Endothelial cell (in vitro differentiated cells): ENCODE data around the gene CHD6. TPM values are rescaled to one million over a fixed set of nuclear protein-coding genes. Genes with fewer than 3 reads are reported as not detected.
A peak's percentile ranks its signal among the peaks of the same experiment; 100 is the strongest.

Source experiments
- DNase-seq: peaks from one replicate; pipeline ENCODE4 v3.0.0; 2021; ENCODE audit warnings: low spot score
- H3K27ac Mint-ChIP-seq: one replicate; pipeline ENCODE4 v1.8.0; 2021; ENCODE audit warnings: mixed read lengths, inconsistent platforms; ENCODE audit not compliant: unreplicated experiment
- H3K27me3 Mint-ChIP-seq: one replicate; pipeline ENCODE4 v1.8.0; 2021; ENCODE audit warnings: mild to moderate bottlenecking, moderate library complexity, mixed read lengths, inconsistent platforms; ENCODE audit not compliant: unreplicated experiment
- H3K36me3 Mint-ChIP-seq: one replicate; pipeline ENCODE4 v1.8.0; 2021; ENCODE audit warnings: mild to moderate bottlenecking, low read depth, mixed read lengths, inconsistent platforms; ENCODE audit not compliant: unreplicated experiment
- H3K4me1 Mint-ChIP-seq: one replicate; pipeline ENCODE4 v1.8.0; 2021; ENCODE audit warnings: mild to moderate bottlenecking, mixed read lengths, inconsistent platforms; ENCODE audit not compliant: unreplicated experiment
- H3K4me3 Mint-ChIP-seq: one replicate; pipeline ENCODE4 v1.8.0; 2021; ENCODE audit warnings: mild to moderate bottlenecking, mixed read lengths, inconsistent platforms; ENCODE audit not compliant: unreplicated experiment
- H3K9me3 Mint-ChIP-seq: one replicate; pipeline ENCODE4 v1.8.0; 2021; ENCODE audit warnings: mixed read lengths, inconsistent platforms; ENCODE audit not compliant: unreplicated experiment
- total RNA-seq: library from RNA; stranded (reverse); fragmentation: NEBNext Ultra II Directional; extraction: Animal tissue kit (Norgen Biotek cat#: 25700); gene quantifications from one replicate; pipeline ENCODE4 v1.2.1, GENCODE V29; 2021; ENCODE audit not compliant: unreplicated experiment
- TF ChIP-seq, protein P1 (sequence below): fragments of 200-600 bp; sonication (generic); IDR thresholded peaks from one replicate; pipeline ENCODE4 v1.5.0; 2021; ENCODE audit warnings: antibody characterized with exemption; ENCODE audit not compliant: unreplicated experiment

The CHD6 gene
- total RNA-seq, 1 donor from 2014 or later: 71.8 TPM

GRCh38 chr20:41447006-41447405 lies 171.2 kb downstream of the CHD6 start:
- TF ChIP-seq, protein P1, sequence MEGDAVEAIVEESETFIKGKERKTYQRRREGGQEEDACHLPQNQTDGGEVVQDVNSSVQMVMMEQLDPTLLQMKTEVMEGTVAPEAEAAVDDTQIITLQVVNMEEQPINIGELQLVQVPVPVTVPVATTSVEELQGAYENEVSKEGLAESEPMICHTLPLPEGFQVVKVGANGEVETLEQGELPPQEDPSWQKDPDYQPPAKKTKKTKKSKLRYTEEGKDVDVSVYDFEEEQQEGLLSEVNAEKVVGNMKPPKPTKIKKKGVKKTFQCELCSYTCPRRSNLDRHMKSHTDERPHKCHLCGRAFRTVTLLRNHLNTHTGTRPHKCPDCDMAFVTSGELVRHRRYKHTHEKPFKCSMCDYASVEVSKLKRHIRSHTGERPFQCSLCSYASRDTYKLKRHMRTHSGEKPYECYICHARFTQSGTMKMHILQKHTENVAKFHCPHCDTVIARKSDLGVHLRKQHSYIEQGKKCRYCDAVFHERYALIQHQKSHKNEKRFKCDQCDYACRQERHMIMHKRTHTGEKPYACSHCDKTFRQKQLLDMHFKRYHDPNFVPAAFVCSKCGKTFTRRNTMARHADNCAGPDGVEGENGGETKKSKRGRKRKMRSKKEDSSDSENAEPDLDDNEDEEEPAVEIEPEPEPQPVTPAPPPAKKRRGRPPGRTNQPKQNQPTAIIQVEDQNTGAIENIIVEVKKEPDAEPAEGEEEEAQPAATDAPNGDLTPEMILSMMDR: no peak
- H3K4me3 Mint-ChIP-seq: no peak overlapping the region
- no peak overlapping the region for H3K27ac Mint-ChIP-seq
- peaks cover 54% of the 10 kb centered on the region for H3K36me3 Mint-ChIP-seq
- H3K27me3 Mint-ChIP-seq: peaks cover 4% of the 10 kb centered on the region
- H3K4me1 Mint-ChIP-seq: no peaks in the 10 kb centered on the region
- H3K9me3 Mint-ChIP-seq: no peaks in the 10 kb centered on the region
- no peak for DNase-seq

DNA sequence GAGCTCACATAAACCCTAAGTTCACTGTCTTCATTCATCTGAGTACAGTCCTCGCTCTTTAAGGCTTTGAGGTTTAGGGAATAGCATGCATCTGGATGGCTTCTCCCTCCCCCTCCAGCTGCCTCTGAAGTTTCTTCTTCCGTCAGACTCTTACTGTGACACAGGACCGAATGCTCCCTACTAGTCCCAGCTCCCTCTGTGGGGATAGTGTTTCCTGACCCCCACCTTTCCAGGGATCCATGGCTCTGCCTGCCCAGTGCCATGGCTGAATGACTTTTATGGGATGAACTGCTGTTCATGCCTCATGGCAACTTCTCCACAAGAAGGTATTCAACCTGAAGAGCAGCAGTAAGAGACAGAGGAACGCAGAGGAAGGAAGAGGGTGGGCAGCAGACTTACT lies 171.7 kb downstream of the CHD6 start:
- Mint-ChIP-seq H3K4me1 (no peaks in the 10 kb centered on the region), H3K4me3 (no peak overlapping the region), H3K9me3 (no peaks in the 10 kb centered on the region), H3K27ac (no peak overlapping the region), H3K36me3 (peaks cover 52% of the 10 kb centered on the region), H3K27me3 (peaks cover 4% of the 10 kb centered on the region)
- TF ChIP-seq, protein P1: no peak
- DNase-seq: no peak

DNA sequence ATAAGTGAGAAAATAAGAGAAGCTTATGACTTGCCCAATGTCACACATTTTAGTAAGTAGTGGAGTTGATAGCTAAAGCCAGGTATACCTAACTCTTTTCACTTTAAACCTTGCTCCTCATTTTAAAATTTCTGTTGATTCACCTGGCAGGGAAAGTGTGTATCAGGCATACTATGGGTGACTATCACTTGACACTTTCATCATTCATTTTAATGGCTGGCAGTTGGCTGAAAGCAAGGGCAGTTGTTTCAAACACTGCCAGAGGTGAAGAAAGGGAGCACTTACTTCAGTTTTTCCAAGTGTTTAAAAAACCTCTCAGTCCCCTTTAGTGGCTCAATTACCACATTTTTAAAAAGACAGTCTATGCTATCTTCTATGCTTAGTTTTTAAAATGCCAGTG lies 173.4 kb downstream of the CHD6 start:
- no peaks in the 10 kb centered on the region for H3K4me1 Mint-ChIP-seq
- no peak for DNase-seq
- peaks cover 4% of the 10 kb centered on the region for H3K27me3 Mint-ChIP-seq
- H3K4me3 Mint-ChIP-seq: no peak overlapping the region
- peaks cover 44% of the 10 kb centered on the region for H3K36me3 Mint-ChIP-seq
- H3K27ac Mint-ChIP-seq: no peak overlapping the region
- TF ChIP-seq, protein P1: no peak
- H3K9me3 Mint-ChIP-seq: no peaks in the 10 kb centered on the region

GRCh38 chr20:41443691-41444090 lies 174.5 kb downstream of the CHD6 start:
- no peak overlapping the region for H3K27ac Mint-ChIP-seq
- peaks cover 51% of the 10 kb centered on the region for H3K36me3 Mint-ChIP-seq
- peak overlapping the region; percentile 1 for H3K4me3 Mint-ChIP-seq
- peaks cover 7% of the 10 kb centered on the region for H3K27me3 Mint-ChIP-seq
- H3K4me1 Mint-ChIP-seq: no peaks in the 10 kb centered on the region
- TF ChIP-seq, protein P1: no peak
- H3K9me3 Mint-ChIP-seq: no peaks in the 10 kb centered on the region
- DNase-seq: no peak

GRCh38 chr20:41440882-41441281 lies 177.3 kb downstream of the CHD6 start:
- H3K27ac Mint-ChIP-seq: no peak overlapping the region
- no peaks in the 10 kb centered on the region for H3K4me1 Mint-ChIP-seq
- peaks cover 48% of the 10 kb centered on the region for H3K36me3 Mint-ChIP-seq
- H3K9me3 Mint-ChIP-seq: no peaks in the 10 kb centered on the region
- H3K27me3 Mint-ChIP-seq: peaks cover 8% of the 10 kb centered on the region
- DNase-seq: no peak
- H3K4me3 Mint-ChIP-seq: no peak overlapping the region
- TF ChIP-seq, protein P1: no peak
